ENCODE results near the gene ROBO2. TPM values are rescaled to one million over a fixed set of nuclear protein-coding genes. Genes with fewer than 3 reads are reported as not detected.

The ROBO2 gene
- polyA plus RNA-seq, 1 donor from 2014 or later: 55.5 TPM

- Histone ChIP-seq H3F3A (ENCODE audit: insufficient read depth, low read length, poor library complexity, severe bottlenecking) (no peaks in the 10 kb centered on the region), H2AFZ (ENCODE audit: low read depth, low read length) (no peak overlapping the region), H3K9me2 (ENCODE audit: insufficient read depth, low read length) (no peaks in the 10 kb centered on the region), H3K9me3 (ENCODE audit: low read length) (no peaks in the 10 kb centered on the region), H3K4me2 (ENCODE audit: low read length) (no peak overlapping the region), H4K20me1 (ENCODE audit: insufficient read depth) (no peaks in the 10 kb centered on the region), H3K9ac (ENCODE audit: low read length) (no peak overlapping the region), H3K27me3 (ENCODE audit: insufficient read depth, low read depth, low read length) (no peaks in the 10 kb centered on the region), H3K79me2 (replicated peaks; ENCODE audit: insufficient read depth, low read length) (no peaks in the 10 kb centered on the region), H3K27ac (ENCODE audit: low read length) (no peak overlapping the region), H3K4me3 (ENCODE audit: low read length) (no peak overlapping the region), H3K36me3 (ENCODE audit: insufficient read depth, low read length) (no peaks in the 10 kb centered on the region)
- TF ChIP-seq, protein P1, sequence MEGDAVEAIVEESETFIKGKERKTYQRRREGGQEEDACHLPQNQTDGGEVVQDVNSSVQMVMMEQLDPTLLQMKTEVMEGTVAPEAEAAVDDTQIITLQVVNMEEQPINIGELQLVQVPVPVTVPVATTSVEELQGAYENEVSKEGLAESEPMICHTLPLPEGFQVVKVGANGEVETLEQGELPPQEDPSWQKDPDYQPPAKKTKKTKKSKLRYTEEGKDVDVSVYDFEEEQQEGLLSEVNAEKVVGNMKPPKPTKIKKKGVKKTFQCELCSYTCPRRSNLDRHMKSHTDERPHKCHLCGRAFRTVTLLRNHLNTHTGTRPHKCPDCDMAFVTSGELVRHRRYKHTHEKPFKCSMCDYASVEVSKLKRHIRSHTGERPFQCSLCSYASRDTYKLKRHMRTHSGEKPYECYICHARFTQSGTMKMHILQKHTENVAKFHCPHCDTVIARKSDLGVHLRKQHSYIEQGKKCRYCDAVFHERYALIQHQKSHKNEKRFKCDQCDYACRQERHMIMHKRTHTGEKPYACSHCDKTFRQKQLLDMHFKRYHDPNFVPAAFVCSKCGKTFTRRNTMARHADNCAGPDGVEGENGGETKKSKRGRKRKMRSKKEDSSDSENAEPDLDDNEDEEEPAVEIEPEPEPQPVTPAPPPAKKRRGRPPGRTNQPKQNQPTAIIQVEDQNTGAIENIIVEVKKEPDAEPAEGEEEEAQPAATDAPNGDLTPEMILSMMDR (IDR thresholded peaks at IDR 0.05; ENCODE audit: poor library complexity, severe bottlenecking): no peak
- TF ChIP-seq POLR2AphosphoS5 (IDR thresholded peaks at IDR 0.05) (no peak), RAD21 (conservative IDR thresholded peaks at IDR 0.05) (no peak)
Measured at GRCh38 chr3:77506384-77506783, 466.5 kb downstream of the ROBO2 start.

GRCh38 chr3:77513542-77513941 is 473.6 kb downstream of the ROBO2 start:
- Histone ChIP-seq H3F3A (ENCODE audit: insufficient read depth, low read length, poor library complexity, severe bottlenecking) (peaks cover 3% of the 10 kb centered on the region), H3K36me3 (ENCODE audit: insufficient read depth, low read length) (no peaks in the 10 kb centered on the region), H4K20me1 (ENCODE audit: insufficient read depth) (no peaks in the 10 kb centered on the region), H3K27me3 (ENCODE audit: insufficient read depth, low read depth, low read length) (no peaks in the 10 kb centered on the region), H3K79me2 (replicated peaks; ENCODE audit: insufficient read depth, low read length) (no peaks in the 10 kb centered on the region), H3K4me3 (ENCODE audit: low read length) (no peak overlapping the region), H3K9me2 (ENCODE audit: insufficient read depth, low read length) (no peaks in the 10 kb centered on the region), H3K9me3 (ENCODE audit: low read length) (no peaks in the 10 kb centered on the region), H3K9ac (ENCODE audit: low read length) (no peak overlapping the region), H3K27ac (ENCODE audit: low read length) (no peak overlapping the region), H3K4me2 (ENCODE audit: low read length) (no peak overlapping the region), H2AFZ (ENCODE audit: low read depth, low read length) (no peak overlapping the region)
- no peak for TF ChIP-seq SMC3 (conservative IDR thresholded peaks at IDR 0.05; ENCODE audit: poor library complexity)
- no peak for TF ChIP-seq RAD21 (conservative IDR thresholded peaks at IDR 0.05)
- TF ChIP-seq EZH2 (IDR thresholded peaks at IDR 0.05; ENCODE audit: borderline replicate concordance, insufficient read depth, low read length, poor library complexity, severe bottlenecking): no peak

- no peaks in the 10 kb centered on the region for H3K9me2 ChIP-seq (ENCODE audit: insufficient read depth, low read length)
- no peaks in the 10 kb centered on the region for H4K20me1 ChIP-seq (ENCODE audit: insufficient read depth)
- no peaks in the 10 kb centered on the region for H3K36me3 ChIP-seq (ENCODE audit: insufficient read depth, low read length)
- H3K27me3 ChIP-seq (ENCODE audit: insufficient read depth, low read depth, low read length): no peaks in the 10 kb centered on the region
- no peak overlapping the region for H3K9ac ChIP-seq (ENCODE audit: low read length)
- no peak overlapping the region for H2AFZ ChIP-seq (ENCODE audit: low read depth, low read length)
- TF ChIP-seq POLR2AphosphoS5 (IDR thresholded peaks at IDR 0.05): no peak
- TF ChIP-seq REST (IDR thresholded peaks at IDR 0.05; ENCODE audit: borderline replicate concordance): no peak
- no peak for TF ChIP-seq SMC3 (conservative IDR thresholded peaks at IDR 0.05; ENCODE audit: poor library complexity)
- TF ChIP-seq, protein P1 (IDR thresholded peaks at IDR 0.05; ENCODE audit: poor library complexity, severe bottlenecking): no peak
- no peak for TF ChIP-seq RAD21 (conservative IDR thresholded peaks at IDR 0.05)
- no peak for TF ChIP-seq TAF1 (IDR thresholded peaks at IDR 0.05; ENCODE audit: low read depth)
- TF ChIP-seq EZH2 (IDR thresholded peaks at IDR 0.05; ENCODE audit: borderline replicate concordance, insufficient read depth, low read length, poor library complexity, severe bottlenecking): no peak
- TF ChIP-seq EP300 (conservative IDR thresholded peaks at IDR 0.05; ENCODE audit: poor library complexity, severe bottlenecking): no peak
- no peak for TF ChIP-seq MXI1 (conservative IDR thresholded peaks at IDR 0.05; ENCODE audit: poor library complexity, severe bottlenecking)
- H3K4me2 ChIP-seq (ENCODE audit: low read length): no peak overlapping the region
- no peaks in the 10 kb centered on the region for H3K79me2 ChIP-seq (replicated peaks; ENCODE audit: insufficient read depth, low read length)
- no peak overlapping the region for H3K27ac ChIP-seq (ENCODE audit: low read length)
- no peaks in the 10 kb centered on the region for H3K9me3 ChIP-seq (ENCODE audit: low read length)
- peaks cover 3% of the 10 kb centered on the region for H3F3A ChIP-seq (ENCODE audit: insufficient read depth, low read length, poor library complexity, severe bottlenecking)
- no peak overlapping the region for H3K4me3 ChIP-seq (ENCODE audit: low read length)
Measured at GRCh38 chr3:77514766-77515165, 474.9 kb downstream of the ROBO2 start.
